ENCODE results near the gene C1QTNF9B.
"Not testable (repeated sequence)": the region's sequence is repeated elsewhere in the genome, so short reads cannot be mapped to it uniquely, and the experiment has no call there.

Gene C1QTNF9B

DNA sequence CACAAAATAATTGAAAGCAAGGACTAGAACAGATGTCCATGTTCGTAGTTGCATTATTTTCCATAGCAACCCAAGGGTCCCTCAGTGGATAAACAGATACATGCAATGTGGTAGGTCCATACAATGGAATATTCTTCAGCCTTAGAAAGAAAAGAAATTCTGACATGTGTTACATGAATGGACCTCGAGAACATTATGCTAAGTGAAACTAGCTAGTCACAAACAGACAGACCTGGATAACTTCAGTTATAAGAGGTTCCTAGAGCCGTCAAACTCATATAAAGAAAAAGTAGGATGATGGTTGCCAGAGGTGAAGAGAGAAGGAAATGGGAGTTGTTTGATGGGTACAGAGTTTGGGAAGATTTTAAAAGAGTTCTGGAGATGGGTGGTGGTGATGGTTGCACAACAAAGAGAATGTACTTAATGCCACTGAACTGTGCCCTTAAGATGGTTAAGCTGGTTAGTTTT is at the start of gene C1QTNF9B:
C1QTNF9B (minus strand) TSS at position 51 of the 468 bp plus-strand sequence.
- not testable (repeated sequence) for DNase-seq

DNA sequence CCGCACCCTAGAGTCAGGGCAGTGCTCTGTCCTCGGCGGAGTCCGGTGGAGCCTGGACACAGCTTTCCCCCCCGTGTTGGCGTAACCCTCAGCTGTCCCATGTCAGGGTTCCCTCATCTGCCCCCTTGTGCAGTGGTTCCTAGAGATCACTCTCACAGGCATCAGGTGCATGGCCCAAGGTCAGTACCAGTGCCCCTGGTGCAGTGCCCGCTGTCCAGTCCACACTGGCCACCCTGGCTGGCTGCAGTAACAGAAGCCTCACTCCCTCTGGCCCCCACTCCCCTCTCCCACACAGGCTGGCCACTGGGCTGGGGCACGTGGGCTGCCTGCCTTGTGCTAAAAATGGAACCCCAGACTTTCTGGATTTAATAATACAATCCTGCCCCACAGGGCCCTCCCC is 49.6 kb upstream of the C1QTNF9B start:
- DNase-seq = no peak

DNA sequence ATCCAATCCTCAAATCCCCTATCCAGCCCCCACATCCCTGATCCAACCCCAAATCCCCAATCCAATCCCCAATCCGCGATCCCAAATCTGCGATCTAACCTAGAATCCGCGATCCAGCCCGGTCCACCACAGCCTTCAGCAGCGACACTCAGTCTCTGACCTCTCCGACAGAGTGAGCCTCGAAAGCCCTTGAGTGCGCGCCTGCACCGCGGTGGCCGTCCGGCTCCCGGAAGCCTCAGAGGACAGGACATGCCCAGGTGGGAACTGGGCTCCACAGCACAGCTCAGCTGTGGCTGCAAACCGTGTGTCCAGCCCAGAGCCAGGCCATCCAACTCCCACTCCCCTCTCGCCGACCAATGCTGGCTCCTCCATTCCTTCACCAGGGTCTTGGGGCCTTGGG is 48.8 kb upstream of the C1QTNF9B start:
- DNase-seq = no peak

DNA sequence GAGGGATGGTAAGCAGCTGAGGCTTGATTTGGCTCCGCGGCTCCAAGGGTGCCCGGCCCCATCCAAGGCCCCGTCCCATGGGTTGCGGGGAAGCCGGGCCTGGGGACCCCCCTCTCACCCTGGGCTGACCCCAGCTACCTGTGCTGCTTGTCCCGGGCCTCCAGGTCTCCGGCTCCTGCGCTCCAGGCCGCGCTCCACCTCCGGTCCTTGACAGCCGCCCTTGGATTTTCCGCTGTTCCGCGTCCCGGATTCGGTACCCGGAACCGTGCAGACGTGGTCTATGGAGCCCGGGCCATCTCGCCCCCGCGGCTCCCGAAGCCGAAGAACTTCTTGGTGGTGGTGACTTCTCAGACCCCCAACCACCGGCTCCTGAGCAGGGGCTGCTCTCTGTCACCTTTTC is 48.3 kb upstream of the C1QTNF9B start:
- no peak for DNase-seq

DNA sequence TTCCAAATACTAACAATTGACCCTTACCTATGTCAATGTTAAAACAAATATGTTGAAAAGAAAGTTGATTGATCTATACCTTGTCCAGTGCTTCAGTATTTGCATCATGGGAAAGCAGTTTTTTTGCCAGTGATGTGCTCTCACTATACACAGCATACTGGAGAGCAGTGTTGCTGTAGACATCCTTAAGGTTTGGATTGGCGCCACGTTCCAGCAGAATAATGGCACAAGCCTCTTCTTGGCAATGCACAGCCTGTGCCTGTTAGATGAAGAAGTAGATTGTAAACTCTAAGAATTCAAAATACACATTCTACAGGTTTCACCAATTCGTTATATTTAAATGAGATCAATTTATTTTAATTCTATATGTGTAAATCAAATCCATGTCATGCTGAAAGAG is 43.9 kb upstream of the C1QTNF9B start:
- DNase-seq = no peak

DNA sequence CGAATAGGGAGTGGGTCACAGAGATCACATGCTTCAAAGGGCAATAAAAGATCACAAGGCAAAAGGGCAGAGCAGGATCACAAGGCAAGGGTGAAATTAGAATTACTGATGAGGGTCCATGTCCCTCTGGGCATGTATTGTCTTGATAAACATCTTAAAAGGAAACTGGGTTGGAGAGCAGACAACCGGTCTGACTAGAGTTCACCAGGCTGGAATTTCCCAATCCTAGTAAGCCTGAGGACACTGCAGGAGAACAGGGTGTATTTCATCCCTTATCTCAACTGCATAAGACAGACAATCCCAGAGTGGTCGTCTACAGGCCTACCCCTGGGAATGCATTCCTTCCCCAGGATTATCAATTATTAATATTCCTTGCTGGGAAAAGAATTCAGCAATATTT is 42.4 kb upstream of the C1QTNF9B start:
- DNase-seq = not testable (repeated sequence)

DNA sequence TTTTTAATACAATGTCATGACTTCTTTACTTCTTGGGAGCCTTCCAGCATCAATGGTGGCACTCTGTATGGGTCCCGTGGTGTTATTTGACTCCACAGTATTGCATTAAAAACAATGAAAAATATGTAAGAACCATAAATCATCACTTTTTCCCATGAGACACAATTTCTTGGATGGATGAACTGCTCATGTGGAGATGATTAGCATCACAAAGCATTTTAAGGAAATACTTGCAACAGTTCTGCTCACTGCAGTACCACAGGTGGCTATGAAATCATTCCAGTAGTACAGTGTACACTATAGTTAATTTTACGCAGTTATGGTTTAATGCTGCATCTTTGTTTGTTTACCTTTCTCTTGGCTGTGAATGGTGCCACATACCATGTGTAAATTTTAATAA is 37.2 kb upstream of the C1QTNF9B start:
- no peak for DNase-seq

DNA sequence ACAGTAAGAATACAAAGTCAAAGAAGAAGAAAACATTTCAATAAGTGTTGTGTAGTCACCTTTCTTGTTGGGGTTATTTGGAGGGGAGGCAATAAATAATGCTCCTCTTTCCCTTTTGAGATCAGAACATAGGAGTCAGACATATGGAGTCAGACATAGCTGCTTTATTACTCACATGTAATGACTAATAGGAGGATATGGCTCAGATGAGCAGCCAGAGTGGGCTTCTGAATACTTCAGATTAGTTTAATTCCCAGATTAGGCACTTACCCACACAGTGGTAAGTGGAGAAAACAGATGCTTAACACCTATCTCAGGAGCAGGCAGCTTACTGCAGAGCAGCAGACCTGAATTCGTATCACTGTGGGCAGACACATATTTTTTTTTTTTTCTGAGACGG is 31.7 kb upstream of the C1QTNF9B start:
- DNase-seq = no peak

DNA sequence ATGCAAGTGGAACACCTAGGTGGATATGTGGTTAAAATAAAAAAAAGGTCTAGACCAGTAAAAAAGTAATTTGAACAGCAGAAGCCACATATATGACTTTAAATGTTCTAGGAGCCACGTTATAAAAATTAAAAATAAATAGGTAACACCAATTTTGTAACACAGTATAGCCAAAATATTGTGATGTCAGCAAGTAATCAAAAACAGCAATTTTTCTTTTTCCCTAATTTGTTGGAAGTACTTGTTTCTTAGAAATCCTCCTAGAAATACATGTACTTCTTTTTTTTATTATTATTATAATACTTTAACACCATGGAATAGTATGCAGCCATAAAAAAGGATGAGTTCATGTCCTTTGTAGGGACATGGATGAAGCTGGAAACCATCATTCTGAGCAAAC is 25.7 kb upstream of the C1QTNF9B start:
- DNase-seq = no peak

DNA sequence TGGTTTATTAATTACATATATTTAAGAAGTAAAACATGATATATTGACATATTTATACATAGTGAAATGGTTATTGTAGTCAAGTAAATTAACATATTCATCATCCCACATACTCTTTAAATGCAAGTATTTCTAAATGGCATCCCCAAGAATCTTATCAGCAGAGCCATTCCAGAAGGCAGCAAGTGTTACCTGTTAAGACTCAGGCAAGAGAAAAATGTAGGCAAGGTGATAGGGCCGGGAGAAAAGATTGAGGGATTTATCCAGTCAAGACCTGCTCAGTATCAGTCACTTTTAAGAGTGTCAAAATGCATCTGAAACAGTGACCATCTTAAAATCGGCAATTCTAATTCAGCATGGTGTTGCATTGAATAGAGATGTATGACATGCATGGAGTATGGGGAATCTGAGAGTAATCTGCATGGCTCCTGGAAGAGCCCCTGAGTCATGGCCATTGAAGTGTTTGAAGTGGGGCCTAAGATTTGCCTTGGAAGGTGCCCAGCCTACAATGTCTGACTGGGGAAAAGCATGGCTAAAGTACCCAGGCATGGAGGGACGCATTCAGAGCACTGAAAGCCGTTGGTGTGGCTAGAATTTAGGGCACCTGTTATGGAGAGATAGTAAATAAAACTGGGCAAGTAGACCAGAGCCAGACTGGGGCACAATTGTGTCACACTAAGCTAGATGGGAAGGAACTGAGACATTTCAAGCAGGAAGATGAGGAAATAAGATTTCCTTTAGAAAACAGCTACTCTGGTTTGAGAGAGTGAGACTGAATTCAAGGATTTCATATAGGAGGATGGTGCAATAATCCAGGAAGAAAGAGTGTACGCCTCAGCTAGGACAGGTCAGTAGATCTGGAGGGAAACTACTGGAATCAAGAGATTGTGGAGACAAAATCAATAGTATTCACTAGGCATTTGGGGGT is 25.0 kb upstream of the C1QTNF9B start:
- no peak for DNase-seq

DNA sequence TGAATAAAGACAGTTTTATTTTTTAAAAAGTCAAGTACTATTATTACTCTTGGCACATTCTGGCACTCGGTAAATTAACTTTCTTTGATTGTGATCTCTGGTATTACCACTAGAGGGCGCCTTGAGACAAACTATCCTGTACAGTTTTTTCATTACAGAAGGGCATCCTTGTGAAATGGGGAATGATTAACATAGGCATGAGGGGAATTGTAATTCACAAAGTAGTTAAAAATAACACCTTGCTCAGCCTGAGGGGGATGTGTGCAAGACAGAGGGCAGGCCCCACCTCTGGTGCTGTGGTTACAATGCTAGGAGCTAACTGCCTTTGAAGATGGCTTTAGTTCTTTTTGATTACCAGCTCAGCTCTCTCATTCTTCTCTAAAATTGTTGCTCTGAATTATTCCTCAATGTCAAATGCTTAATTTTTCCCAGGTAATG is 24.2 kb upstream of the C1QTNF9B start:
- peak; percentile 56 for DNase-seq

DNA sequence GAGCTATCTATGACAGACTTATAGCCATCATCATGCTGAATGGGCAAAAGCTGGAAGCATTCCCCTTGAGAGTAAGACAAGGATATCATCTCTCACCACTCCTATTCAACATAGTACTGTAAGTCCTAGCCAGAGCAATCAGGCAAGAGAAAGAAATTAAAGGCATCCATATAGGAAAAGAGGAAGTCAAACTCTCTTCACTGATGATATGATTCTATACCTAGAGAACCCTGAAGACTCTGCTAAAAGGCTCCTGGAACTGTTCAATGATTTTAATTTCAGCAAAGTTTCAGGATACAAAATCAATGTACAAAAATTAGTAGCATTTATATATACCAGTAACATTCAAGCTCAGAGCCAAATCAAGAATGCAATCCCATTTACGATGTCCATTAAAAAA is 21.7 kb upstream of the C1QTNF9B start:
- no peak for DNase-seq

DNA sequence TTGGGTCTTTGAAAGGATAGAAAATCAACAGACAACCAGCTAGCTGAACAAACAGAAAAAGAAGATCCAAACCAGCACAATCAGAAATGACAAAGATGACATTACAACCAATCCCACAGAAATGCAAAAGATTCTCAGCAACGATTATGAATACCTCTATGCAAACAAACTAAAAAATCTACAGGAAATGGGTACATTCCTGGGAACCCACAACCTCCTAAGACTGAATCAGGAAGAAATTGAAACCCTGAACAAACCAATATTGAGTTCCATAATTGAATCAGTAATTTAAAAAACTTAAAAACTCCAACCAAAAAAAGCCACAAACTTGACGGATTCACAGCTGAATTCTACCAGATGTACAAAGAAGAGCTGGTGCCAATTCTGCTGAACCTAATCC is 20.9 kb upstream of the C1QTNF9B start:
- DNase-seq = no peak

DNA sequence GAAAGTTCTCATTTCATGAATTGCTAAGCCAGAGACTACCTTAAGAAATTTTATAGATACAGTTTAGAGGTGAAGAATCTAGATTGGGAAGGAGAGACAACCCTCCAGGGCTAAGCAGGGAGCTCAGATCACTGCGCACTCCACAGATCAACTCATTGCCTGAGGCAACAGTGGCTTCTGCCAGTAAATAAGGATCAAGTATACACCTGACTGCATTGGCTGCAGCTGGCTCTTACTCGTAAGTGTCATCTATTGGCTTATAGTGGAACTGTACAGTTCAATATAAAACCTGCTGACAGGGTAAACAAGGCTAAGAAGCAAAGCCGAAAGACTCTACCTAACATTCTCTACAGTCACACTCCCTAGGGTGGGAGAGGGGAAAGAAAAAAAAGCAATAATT is 18.0 kb upstream of the C1QTNF9B start:
- DNase-seq = no peak

DNA sequence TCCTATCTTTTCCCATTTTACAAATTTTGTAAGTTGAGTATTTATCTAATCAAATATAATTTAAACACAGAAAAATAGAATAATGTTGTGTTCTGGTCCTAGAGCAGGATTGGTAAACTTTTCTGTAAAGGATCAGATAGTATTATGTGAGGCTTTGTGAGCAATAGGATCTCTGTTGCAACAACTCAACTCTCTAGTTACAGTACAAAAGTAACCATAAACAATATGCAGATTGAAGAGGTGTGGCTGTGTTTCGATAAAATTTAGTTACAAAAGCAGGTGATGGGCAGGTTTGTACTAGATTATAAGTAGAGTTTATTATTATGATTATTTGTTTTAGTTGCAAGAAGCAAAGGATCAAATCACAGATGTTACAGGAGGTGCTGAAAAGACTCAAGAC is 15.2 kb upstream of the C1QTNF9B start:
- DNase-seq = no peak

DNA sequence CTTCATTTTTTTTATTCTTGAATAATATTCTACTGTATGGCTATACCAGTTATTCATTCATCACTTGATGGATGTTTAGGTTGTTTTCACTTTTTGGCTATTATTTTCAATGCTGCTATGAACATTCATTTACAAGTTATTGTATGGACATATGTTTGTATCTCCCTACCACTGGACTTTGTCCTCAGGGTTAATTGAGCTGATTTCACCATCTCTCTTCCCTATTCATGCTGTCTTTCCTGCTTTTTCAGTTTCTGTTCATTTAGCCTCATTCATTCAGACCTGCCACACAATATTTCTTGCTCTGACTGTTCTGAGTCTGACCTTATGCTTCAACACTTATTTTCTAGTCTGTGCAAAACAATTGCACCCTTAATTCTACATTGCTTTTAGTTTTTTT is 12.3 kb upstream of the C1QTNF9B start:
- no peak for DNase-seq

DNA sequence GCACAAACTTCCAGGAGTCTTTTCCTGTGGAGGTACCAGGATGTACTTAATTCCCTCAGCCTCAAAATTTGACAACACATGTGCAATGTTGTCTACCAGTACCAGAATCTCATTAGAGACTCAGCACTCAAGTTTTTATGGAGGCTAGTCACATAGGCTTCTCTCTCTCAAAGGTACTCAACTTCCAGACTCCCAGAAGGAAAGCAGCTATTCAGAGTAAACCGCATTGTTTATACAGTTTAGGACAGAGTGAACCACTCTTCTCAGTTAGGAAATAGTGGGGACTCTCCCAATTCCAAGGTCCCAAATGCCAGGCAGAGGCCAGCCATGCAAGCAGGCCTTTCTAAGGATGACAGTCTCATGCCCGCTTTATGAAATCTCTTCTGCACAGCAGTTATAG is 8.5 kb upstream of the C1QTNF9B start:
- no peak for DNase-seq

DNA sequence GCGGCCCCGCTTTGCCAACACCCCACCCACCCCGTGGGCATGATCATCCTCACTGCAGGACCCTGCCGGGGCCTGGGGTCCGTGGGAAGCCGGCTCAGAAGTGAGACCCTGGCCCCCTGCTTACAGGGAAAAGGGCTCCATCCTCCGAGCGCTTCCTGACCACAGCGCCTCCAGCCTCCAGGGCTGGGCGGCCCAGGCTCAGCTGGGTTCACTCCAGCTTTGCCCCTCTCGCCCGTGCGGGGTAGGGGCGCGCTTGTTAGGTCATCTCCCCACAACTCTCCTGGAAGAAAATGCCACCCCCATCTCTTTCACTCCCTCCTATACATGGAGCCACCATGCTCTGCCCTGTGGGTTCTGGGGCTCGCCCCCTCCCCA is 6.6 kb upstream of the C1QTNF9B start:
- DNase-seq = no peak

DNA sequence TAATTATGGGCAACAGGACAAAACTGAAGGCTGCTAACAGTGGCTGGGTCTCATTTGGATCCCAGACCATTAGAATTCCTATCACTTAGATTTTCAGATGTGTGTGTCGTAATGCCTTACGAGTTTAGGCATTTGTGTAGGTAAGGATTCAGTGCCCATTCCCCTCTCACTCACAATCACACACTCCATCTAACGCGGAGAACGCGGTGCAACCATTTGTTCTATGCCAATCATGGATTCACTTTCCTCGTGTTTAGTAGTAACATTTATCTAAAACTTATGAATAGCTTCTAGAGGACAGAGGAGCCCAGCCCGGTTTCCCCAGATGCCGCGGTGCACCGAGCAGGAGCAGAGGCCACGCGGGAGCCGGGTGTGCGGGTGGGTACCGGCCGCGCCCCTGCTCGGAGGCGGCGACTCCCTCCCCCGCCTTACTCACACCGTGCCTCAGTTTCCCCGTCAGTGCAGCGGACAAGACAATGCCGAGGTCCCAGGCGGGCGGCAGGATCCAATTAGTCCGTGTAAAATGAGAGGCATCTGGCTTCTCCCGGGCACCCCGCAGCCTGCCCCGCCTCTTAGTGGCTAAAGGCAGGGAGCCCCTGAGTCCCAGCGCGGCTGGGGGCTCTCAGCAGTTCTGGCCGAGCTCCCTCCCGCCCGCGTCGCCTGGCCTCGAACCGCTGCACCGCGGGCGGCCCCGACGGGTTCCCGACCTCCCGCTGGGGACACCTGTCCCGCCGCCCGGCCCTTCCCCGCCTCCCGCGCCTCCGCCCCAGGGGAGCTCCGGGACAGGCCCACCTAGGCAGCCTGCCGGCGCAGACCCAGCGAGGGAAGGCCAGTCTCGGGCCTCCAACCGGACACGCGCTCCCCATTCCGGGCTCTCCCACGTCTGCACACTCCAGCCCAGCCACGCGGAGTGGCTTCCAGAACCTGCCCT is 5.9 kb upstream of the C1QTNF9B start:
- peak; percentile 51 for DNase-seq

DNA sequence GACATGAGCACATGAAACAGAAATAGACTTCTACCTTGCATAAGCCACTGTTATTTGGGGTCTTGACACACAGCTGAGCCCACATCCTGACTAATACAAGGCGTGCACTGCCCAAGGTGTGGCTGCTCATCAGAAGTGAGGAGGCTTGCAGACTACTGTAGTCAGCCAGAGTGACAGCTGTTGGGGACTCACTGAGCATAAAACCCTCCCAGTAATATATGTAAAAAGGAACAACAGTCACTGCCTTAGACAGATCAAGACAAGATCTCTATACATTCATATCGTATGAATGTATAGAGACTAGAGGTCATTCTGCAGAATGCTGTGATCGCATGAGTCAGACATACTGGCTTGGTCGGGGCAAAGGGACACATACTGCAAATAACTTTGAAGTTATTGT is 4.1 kb upstream of the C1QTNF9B start:
- no peak for DNase-seq

DNA sequence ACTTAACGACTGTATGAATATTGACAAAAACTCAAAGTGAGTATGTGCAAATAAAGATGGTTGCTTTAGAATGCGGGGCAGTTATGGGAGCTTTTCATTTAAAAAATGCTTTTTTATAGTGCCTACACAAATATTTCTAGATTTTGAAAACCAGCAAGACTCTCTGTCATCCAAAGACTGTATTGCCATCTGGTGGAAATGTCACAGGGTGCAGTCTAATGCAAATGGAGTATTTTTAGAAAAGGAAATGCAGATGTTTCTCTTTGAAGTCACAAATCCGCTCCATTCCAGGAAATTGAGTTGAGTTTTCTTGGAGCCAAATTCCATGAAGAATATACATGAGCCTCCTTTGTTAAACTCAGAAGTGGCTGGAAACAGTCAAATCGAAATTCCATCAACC is 2.3 kb upstream of the C1QTNF9B start:
- DNase-seq = peak; percentile 47

DNA sequence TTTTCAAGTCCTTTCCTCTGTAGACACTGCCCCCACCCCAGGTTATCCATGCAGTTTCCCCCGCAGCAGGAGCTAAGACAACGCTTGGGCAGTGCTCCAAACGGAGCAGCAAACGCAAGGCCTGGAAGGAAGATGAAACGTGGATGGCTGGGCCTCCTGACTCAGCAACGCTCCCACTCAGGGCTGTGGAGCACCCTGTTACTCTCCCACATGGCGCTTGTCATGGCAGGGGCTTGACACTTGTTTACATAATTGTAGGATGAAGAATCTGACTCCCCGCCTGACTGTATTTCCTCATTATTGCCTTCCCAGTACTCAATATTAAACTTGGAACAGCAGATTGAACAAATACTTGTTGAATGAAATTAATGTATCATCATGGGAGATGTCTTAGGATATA is 799 bp upstream of the C1QTNF9B start:
- DNase-seq = no peak

DNA sequence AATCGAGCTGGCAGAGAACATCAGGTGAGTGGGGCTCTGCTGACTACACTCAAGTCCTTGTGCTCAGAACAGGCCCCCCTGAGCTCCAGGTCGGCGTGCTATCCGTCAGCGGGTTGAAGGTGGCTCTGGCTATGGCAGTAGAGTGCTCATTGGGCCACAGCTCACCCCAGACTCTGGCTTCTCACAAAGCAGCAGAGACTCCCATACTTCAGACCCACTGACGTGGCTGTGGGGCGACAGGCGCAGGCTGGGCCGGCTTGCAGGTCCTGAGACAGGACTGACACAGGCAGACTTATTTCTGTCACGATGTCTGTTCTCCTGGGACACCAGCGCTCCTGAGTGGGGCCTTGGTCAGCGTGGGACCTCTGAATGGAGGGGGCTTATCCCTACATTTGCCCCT is 2.6 kb downstream of the C1QTNF9B start:
- DNase-seq = not testable (repeated sequence)

DNA sequence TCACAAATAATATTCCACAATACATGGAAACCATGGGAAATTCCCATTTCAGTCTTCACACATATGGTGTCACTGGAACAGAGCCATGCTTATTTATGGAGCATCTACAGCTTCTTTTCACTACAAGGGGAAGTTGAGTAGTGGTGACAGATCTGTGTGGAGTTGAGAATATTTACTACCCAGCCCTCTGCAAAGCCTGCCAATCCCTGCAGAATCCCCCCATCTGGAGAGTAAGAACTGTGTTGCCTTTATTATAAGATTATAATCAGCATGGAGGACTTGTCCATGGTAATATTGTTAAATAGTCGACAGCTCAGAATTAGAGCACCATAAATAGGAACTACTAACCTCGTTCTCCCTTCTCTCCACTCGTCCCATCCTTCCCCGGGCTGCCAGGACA is 3.5 kb downstream of the C1QTNF9B start:
- not testable (repeated sequence) for DNase-seq

Data from retina (tissue), 1 donor.